Esophagus squamous epithelium (tissue), 4 donors: ENCODE measurements around the gene PCCA.

Source experiments
- CTCF ChIP-seq, 6 experiments: fragments of 450-650 bp in 4 of 6; fragments of 200-600 bp in 2 of 6; sonication (generic) in 2 of 6; IDR thresholded peaks; one replicate each; pipeline ENCODE4 v1.5.1; 2016 to 2019; ENCODE audit warnings: antibody characterized with exemption in 6 of 6, mild to moderate bottlenecking in 4 of 6, moderate library complexity in 4 of 6
- POLR2A ChIP-seq, 4 donors: fragments of 450-650 bp; IDR thresholded peaks; one replicate each; pipeline ENCODE4 v1.6.1; 2017; ENCODE audit warnings: antibody characterized with exemption in 4 of 4, mild to moderate bottlenecking in 4 of 4, moderate library complexity in 3 of 4

- TF ChIP-seq CTCF (IDR thresholded peaks at IDR 0.05): no peak
- no peak for TF ChIP-seq POLR2A (IDR thresholded peaks at IDR 0.05)
Observed at GRCh38 chr13:100280681-100281080, 191.8 kb downstream of the PCCA start.
